RWPE1 (cell line): Measurements from ENCODE around the gene LIPC.

Source experiments
- CTCF ChIA-PET: fragments of 350-600 bp; sonication (Branson Sonifier 250); formaldehyde crosslinking; extraction: SDS; loops from one replicate; lab custom pipeline; 2021; lab: Yijun Ruan, JAX
- POLR2A ChIA-PET: fragments of 400-600 bp; formaldehyde crosslinking; extraction: SDS; loops from one replicate; lab custom pipeline; 2020; ENCODE audit warnings: antibody characterized with exemption; ENCODE audit not compliant: low non-redundant PET; lab: Yijun Ruan, JAX
- DNase-seq: peaks from one replicate; pipeline ENCODE4 v3.0.0; 2012; ENCODE audit warnings: low spot score
- H3K27ac ChIP-seq: fragments of 450-650 bp; 2 replicates; pipeline ENCODE4 v1.5.1; 2017
- TF ChIP-seq, protein P1 (sequence below): fragments of 450-650 bp; conservative IDR thresholded peaks from 2 replicates; pipeline ENCODE4 v1.5.1; 2017; ENCODE audit warnings: low read depth, mild to moderate bottlenecking

The LIPC gene

DNA sequence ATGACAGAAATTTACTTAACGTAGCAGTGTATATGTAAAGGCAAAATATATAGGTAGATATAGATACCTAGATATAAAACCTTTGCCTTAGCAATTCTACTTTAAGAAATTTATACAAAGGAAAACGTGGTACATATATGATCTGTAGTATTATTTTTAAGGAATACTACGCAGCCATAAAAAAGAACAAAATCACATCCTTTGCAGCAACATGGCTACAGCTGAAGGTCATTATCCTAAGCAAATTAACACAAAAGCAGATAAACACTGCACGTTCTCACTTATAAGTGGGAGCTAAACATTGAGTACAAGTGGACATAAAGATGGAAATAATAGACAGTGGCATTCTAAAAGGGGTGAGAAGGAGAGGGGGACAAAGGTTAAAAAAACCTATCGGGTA, 14.8 kb upstream of the LIPC start:
- TF ChIP-seq, protein P1, sequence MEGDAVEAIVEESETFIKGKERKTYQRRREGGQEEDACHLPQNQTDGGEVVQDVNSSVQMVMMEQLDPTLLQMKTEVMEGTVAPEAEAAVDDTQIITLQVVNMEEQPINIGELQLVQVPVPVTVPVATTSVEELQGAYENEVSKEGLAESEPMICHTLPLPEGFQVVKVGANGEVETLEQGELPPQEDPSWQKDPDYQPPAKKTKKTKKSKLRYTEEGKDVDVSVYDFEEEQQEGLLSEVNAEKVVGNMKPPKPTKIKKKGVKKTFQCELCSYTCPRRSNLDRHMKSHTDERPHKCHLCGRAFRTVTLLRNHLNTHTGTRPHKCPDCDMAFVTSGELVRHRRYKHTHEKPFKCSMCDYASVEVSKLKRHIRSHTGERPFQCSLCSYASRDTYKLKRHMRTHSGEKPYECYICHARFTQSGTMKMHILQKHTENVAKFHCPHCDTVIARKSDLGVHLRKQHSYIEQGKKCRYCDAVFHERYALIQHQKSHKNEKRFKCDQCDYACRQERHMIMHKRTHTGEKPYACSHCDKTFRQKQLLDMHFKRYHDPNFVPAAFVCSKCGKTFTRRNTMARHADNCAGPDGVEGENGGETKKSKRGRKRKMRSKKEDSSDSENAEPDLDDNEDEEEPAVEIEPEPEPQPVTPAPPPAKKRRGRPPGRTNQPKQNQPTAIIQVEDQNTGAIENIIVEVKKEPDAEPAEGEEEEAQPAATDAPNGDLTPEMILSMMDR, result no peak
- no peak overlapping the region for H3K27ac ChIP-seq
- CTCF ChIA-PET, result no interaction called here
- POLR2A ChIA-PET, result no interaction called here
- DNase-seq, result no peak

DNA sequence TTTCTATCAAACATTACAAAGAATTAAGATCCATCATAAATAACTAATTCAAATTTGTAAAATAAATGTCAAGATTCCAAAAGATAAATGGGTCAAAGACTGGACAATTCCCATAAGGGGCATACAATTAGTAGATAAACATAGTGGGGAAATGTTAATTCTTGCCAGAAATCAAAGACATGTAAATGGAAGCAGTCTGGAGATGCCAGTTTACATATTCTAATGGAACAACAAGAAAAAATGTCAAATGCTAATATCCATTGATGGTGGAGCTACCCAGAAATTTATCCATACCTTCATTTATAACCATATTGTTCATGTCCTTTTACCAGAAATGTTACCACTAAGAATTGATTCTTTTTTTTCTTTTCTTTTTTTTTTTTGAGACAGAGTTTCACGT, 13.7 kb upstream of the LIPC start:
- H3K27ac ChIP-seq, result no peak overlapping the region
- TF ChIP-seq, protein P1, result no peak
- ChIA-PET POLR2A (no interaction called here), CTCF (interaction anchor here (0.7 kb wide), 1 partner anchor 1412 kb away, joined by 4 read pairs; no protein-coding TSS in a partner anchor)
- no peak for DNase-seq

DNA sequence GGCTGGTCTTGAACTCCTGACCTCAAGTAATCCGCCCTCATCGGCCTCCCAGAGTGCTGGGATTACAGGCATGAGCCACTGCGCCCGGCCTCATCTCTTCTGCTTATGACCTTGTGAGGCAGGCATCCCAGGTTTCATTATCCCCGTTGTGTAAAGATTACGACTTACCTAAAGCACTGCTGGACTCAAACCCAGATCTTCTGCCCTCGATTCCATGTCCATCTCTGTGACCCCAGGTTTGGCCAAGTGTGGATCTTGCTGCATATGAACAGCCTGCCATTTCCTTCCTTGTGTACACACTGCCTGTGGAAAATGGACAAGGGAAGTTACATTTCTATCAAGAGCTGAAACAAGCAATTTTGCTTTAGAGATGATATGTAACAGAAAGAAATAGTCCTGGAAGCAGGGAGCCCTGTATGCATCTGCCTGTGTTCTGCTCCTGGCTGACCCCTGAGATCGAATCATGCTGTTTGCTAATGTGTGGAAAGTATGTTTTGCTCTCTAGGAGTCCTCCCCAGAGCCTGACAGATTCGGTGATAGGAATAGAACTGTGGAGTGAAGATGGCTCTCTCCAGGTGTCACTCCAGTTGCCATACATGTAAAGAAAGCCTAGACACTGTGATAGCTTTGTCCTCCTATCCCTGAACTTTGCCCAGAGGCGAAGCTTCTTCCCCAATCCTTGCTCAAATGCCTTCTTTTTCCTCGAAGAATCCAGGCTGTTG, 11.8 kb upstream of the LIPC start:
- ChIA-PET POLR2A (no interaction called here), CTCF (interaction anchor here (0.6 kb wide), 1 partner anchor 1282 kb away, joined by 4 read pairs; no protein-coding TSS in a partner anchor)

DNA sequence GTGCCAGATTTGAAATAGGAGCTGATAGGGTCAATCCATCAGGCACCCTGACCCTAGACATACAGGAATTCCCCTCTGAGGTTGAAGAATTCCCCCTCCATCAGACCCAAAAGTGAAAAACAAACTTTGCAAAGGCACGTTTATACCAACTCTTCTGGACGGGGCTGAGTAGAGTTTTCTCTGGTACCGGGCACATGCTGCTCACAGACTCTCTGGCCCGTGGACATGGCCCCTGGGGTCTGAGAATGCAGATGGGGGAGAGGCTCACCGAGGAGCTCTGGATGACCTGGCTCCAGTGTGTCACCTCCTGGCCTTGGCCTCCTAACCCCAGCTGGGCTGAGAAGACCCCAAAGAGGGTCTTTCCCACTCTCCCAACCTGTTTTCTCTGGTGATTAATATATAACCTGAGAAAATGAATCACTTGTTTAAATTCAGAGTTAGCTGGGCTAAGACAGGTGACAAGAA, 11.2 kb upstream of the LIPC start:
- POLR2A ChIA-PET, result no interaction called here

More for the DNA sequence above, 11.8 kb upstream of the LIPC start:
- no peak for DNase-seq
- H3K27ac ChIP-seq, result no peak overlapping the region
- TF ChIP-seq, protein P1, result no peak

DNA sequence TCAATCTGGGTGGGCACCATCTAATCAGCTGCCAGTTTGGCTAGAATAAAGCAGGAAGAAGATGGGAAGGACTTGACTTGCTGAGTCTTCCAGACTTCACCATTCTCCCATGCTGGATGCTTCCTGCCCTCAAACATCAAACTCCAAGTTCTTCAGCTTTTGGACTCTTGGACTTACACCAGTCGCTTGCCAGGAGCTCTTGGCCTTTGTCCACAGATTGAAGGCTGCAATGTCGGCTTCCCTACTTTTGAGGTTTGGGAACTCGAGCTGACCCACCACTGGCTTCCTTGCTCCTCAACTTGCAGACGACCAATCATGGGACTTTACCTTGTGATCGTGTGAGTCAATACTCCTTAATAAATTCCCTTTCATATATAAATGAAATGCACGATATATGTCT, 8.6 kb upstream of the LIPC start:
- POLR2A ChIA-PET, result no interaction called here
- CTCF ChIA-PET, result no interaction called here
- DNase-seq, result no peak
- no peak overlapping the region for H3K27ac ChIP-seq
- TF ChIP-seq, protein P1, result no peak

More for the DNA sequence above, 11.2 kb upstream of the LIPC start:
- H3K27ac ChIP-seq, result no peak overlapping the region
- CTCF ChIA-PET, result interaction anchor here (0.6 to 0.7 kb wide), 2 partner anchors 845 to 1283 kb away, joined by 3 to 4 read pairs; no protein-coding TSS in a partner anchor
- no peak for DNase-seq
- TF ChIP-seq, protein P1, result no peak

DNA sequence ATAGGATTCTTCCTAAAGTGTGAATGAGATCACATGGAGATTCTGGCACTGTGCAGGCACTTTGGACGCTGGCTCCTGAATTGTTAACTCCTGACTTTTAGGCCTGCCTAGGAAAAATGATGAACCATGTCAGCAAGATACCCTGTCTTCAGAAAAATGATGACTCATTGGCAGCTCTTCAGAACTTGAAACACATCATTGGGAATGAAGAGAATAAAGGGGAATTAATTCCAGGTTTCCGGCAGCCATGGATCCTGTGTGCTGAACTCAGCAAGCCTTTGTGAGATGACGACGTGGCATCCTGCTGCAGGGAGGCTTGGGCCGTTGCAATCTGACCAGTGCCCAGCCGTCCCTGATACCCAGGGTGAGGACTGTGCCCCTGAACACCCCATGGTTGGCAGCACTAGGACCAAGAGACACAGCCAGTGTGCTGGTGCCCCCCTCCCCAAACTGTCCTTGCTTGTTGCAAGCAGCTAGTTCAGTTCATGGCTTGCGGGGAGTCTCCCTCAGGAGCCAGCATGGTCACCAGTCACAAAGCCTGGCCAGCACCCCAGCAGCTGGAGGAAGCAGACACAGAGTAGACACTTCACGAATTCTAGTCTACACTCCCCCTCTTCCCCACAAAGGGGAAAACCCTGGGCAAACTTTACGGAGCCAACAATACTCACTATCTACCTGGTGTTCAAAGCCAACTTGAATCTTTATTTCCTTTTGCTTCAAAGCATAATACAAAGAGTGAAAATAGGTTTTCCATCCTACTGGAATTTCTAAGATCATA, 7.8 kb upstream of the LIPC start:
- DNase-seq, result no peak
- H3K27ac ChIP-seq, result no peak overlapping the region
- TF ChIP-seq, protein P1, result no peak
- ChIA-PET POLR2A (no interaction called here), CTCF (interaction anchor here (0.6 kb wide), 1 partner anchor 451 kb away, joined by 4 read pairs; no protein-coding TSS in a partner anchor)
